ENCODE measurements around the gene PDZD8.

- no peak for TF ChIP-seq CTCF (IDR thresholded peaks at IDR 0.05; ENCODE audit: extremely low read depth in 1 of 2, insufficient read depth in 1 of 2, low read depth in 1 of 2, low read length in 2 of 2)
- no peak for TF ChIP-seq FOS (IDR thresholded peaks at IDR 0.05; ENCODE audit: borderline replicate concordance, insufficient read depth, low read length)
- TF ChIP-seq POLR2A (IDR thresholded peaks at IDR 0.05; ENCODE audit: low read depth, low read length) = no peak
Observed at GRCh38 chr10:117260084-117260483, 115.2 kb downstream of the PDZD8 start.
